ENCODE results near the gene TOMM40. TPM values are rescaled to one million over a fixed set of nuclear protein-coding genes. Genes with fewer than 3 reads are reported as not detected.
A peak's percentile ranks its signal among the peaks of the same experiment; 100 is the strongest.
"Not testable (repeated sequence)": the region's sequence is repeated elsewhere in the genome, so short reads cannot be mapped to it uniquely, and the experiment has no call there.

The TOMM40 gene
- total RNA-seq, 1 experiment from 2014 or later = 180 TPM

- TF ChIP-seq CTCF (conservative IDR thresholded peaks at IDR 0.05) = no peak
- no peak overlapping the region for H2AFZ ChIP-seq (ENCODE audit: low read length)
- Mint-ChIP-seq H3K36me3 (ENCODE audit: insufficient read depth in 1 of 3, low read depth in 3 of 3) (peaks cover 10 to 14% (median 14%) of the 10 kb centered on the region in 3 experiments; a peak in 6 of 7 replicates), H3K4me3 (peak overlapping the region in 1 of 2 experiments; percentile 64; a peak in 3 of 5 replicates), H3K9me3 (no peaks in the 10 kb centered on the region; a peak in 1 of 5 replicates), H3K27ac (peak overlapping the region in 2 of 3 experiments; percentile 34 to 57; a peak in 3 of 7 replicates), H3K4me1 (peaks cover 29 to 39% of the 10 kb centered on the region in 2 experiments), H3K27me3 (ENCODE audit: low read depth) (no peaks in the 10 kb centered on the region; the same call in 1 of the 2 replicates)
- H3K9ac ChIP-seq (ENCODE audit: extremely low read depth, insufficient read length, low read length) = no peak overlapping the region
- H2AK5ac ChIP-seq (ENCODE audit: insufficient read length, low read length) = no peak overlapping the region
- H3K4me1 ChIP-seq (ENCODE audit: insufficient read depth, low read length) = peaks cover 2% of the 10 kb centered on the region; the same call in 1 of the 2 replicates
- H3K23me2 ChIP-seq (ENCODE audit: insufficient read length, low read depth, low read length, poor library complexity, severe bottlenecking) = no peaks in the 10 kb centered on the region
- no peak overlapping the region for H2BK120ac ChIP-seq (ENCODE audit: low read depth, low read length, poor library complexity, severe bottlenecking)
- H3K18ac ChIP-seq (ENCODE audit: insufficient read length, low read depth, low read length) = no peak overlapping the region
- no peak overlapping the region for H4K5ac ChIP-seq (ENCODE audit: insufficient read length, low read depth, low read length)
- H4K91ac ChIP-seq (ENCODE audit: insufficient read length, low read depth, low read length) = no peak overlapping the region
- no peak overlapping the region for H3T11ph ChIP-seq (ENCODE audit: low read length)
- no peaks in the 10 kb centered on the region for H3K79me1 ChIP-seq (ENCODE audit: insufficient read depth, low read depth, low read length, poor library complexity, severe bottlenecking)
- no peak overlapping the region for H3K4ac ChIP-seq (ENCODE audit: low read depth, low read length)
- no peak overlapping the region for H3K27ac ChIP-seq (ENCODE audit: insufficient read length, low read depth, low read length)
- no peak overlapping the region for H2BK20ac ChIP-seq (ENCODE audit: low read depth, low read length, poor library complexity, severe bottlenecking)
- H2BK12ac ChIP-seq (ENCODE audit: insufficient read length, low read depth, low read length) = no peak overlapping the region
- H2BK5ac ChIP-seq (ENCODE audit: insufficient read length, low read length) = no peak overlapping the region
- H3K79me2 ChIP-seq (ENCODE audit: insufficient read depth, low read length) = no peaks in the 10 kb centered on the region
- no peaks in the 10 kb centered on the region for H3K27me3 ChIP-seq (ENCODE audit: insufficient read depth, low read length)
- H4K20me1 ChIP-seq (ENCODE audit: control insufficient read depth, insufficient read depth, insufficient read length) = no peaks in the 10 kb centered on the region
- no peak overlapping the region for H4K8ac ChIP-seq (replicated peaks; ENCODE audit: insufficient read length, low read depth, low read length)
- H3K14ac ChIP-seq (ENCODE audit: insufficient read depth, low read length) = no peak overlapping the region
- DNase-seq = no peak
- no peak overlapping the region for H3K23ac ChIP-seq (ENCODE audit: insufficient read length, low read depth, low read length)
- H3K4me2 ChIP-seq (ENCODE audit: insufficient read depth, insufficient read length, low read length) = no peak overlapping the region
- H3K56ac ChIP-seq (ENCODE audit: insufficient read length, low read depth, low read length) = no peak overlapping the region
- WGBS (ENCODE audit: extremely low coverage, insufficient read length, low lambda C conversion rate) = no CpG with 5 or more reads among the region's 6 CpGs
- H3K9me3 ChIP-seq (ENCODE audit: control insufficient read depth, low read depth, low read length) = no peaks in the 10 kb centered on the region
- H2BK15ac ChIP-seq (ENCODE audit: low read depth, low read length) = no peak overlapping the region
Measured at GRCh38 chr19:44912854-44913253, 21.8 kb downstream of the TOMM40 start.

GRCh38 chr19:44913512-44914432 lies 22.7 kb downstream of the TOMM40 start:
- not testable (repeated sequence) for H2BK15ac ChIP-seq (ENCODE audit: low read depth, low read length); H4K8ac ChIP-seq (replicated peaks; ENCODE audit: insufficient read length, low read depth, low read length); H2BK12ac ChIP-seq (ENCODE audit: insufficient read length, low read depth, low read length); H3K79me2 ChIP-seq (ENCODE audit: insufficient read depth, low read length); H4K5ac ChIP-seq (ENCODE audit: insufficient read length, low read depth, low read length); H3K79me1 ChIP-seq (ENCODE audit: insufficient read depth, low read depth, low read length, poor library complexity, severe bottlenecking); H2BK5ac ChIP-seq (ENCODE audit: insufficient read length, low read length); H3K9me3 Mint-ChIP-seq; DNase-seq; H2BK20ac ChIP-seq (ENCODE audit: low read depth, low read length, poor library complexity, severe bottlenecking); H4K20me1 ChIP-seq (ENCODE audit: control insufficient read depth, insufficient read depth, insufficient read length); H3K36me3 Mint-ChIP-seq (ENCODE audit: insufficient read depth in 1 of 3, low read depth in 3 of 3); H3K27ac ChIP-seq (ENCODE audit: insufficient read length, low read depth, low read length); H2BK120ac ChIP-seq (ENCODE audit: low read depth, low read length, poor library complexity, severe bottlenecking); H3K23ac ChIP-seq (ENCODE audit: insufficient read length, low read depth, low read length); H3K18ac ChIP-seq (ENCODE audit: insufficient read length, low read depth, low read length); H3K23me2 ChIP-seq (ENCODE audit: insufficient read length, low read depth, low read length, poor library complexity, severe bottlenecking); H2AFZ ChIP-seq (ENCODE audit: low read length); H3K27me3 ChIP-seq (ENCODE audit: insufficient read depth, low read length); H3K27me3 Mint-ChIP-seq (ENCODE audit: low read depth); H3K9me3 ChIP-seq (ENCODE audit: control insufficient read depth, low read depth, low read length); H3K4ac ChIP-seq (ENCODE audit: low read depth, low read length); H2AK5ac ChIP-seq (ENCODE audit: insufficient read length, low read length); H3T11ph ChIP-seq (ENCODE audit: low read length); H3K4me1 ChIP-seq (ENCODE audit: insufficient read depth, low read length); H3K56ac ChIP-seq (ENCODE audit: insufficient read length, low read depth, low read length); H4K91ac ChIP-seq (ENCODE audit: insufficient read length, low read depth, low read length)
- H3K27ac Mint-ChIP-seq = peak overlapping the region; percentile 93 to 100 (median 99)
- Histone ChIP-seq H3K4me2 (ENCODE audit: insufficient read depth, insufficient read length, low read length) (peak overlapping the region; percentile 75), H3K9ac (ENCODE audit: extremely low read depth, insufficient read length, low read length) (peak overlapping the region; percentile 21), H3K14ac (ENCODE audit: insufficient read depth, low read length) (peak overlapping the region; percentile 41)
- peak overlapping the region; percentile 94 to 98 for H3K4me3 Mint-ChIP-seq
- no CpG with 5 or more reads among the region's 23 CpGs for WGBS (ENCODE audit: extremely low coverage, insufficient read length, low lambda C conversion rate)
- peaks cover 29 to 34% of the 10 kb centered on the region in 2 experiments for H3K4me1 Mint-ChIP-seq
